Spleen (tissue), 7 donors: ENCODE data around the gene MYL6B.

Source experiments
- POLR2A ChIP-seq, 3 donors: fragments of 450-650 bp; IDR thresholded peaks; one replicate each; pipeline ENCODE4 v1.5.1; 2017; ENCODE audit warnings: antibody characterized with exemption in 3 of 3, mild to moderate bottlenecking in 1 of 3
- POLR2AphosphoS5 ChIP-seq, 3 donors: sonication (generic); formaldehyde crosslinking; IDR thresholded peaks; one replicate each; pipeline ENCODE4 v1.5.1; 2017; ENCODE audit warnings: antibody characterized with exemption in 3 of 3
- TF ChIP-seq, protein P1 (sequence below), 11 experiments: fragments of 200-600 bp in 7 of 11; fragments of 450-650 bp in 4 of 11; sonication (generic) in 4 of 11; IDR thresholded peaks in 8 of 11; conservative IDR thresholded peaks in 3 of 11; 1 replicate in 7 of 11; 2 replicates in 4 of 11; pipeline versions ENCODE4 v1.4.0 to v1.8.0; 2016 to 2021; ENCODE audit warnings: antibody characterized with exemption in 11 of 11, inconsistent platforms in 4 of 11, mild to moderate bottlenecking in 1 of 11
- donor health status: DM: no; HTN: no; CAD: no; lungs with moderate emphysema.
- donor health status: DM: no; HTN: no; CAD: no.
- donor health status: DM: no; HTN: no; CAD: no.

DNA sequence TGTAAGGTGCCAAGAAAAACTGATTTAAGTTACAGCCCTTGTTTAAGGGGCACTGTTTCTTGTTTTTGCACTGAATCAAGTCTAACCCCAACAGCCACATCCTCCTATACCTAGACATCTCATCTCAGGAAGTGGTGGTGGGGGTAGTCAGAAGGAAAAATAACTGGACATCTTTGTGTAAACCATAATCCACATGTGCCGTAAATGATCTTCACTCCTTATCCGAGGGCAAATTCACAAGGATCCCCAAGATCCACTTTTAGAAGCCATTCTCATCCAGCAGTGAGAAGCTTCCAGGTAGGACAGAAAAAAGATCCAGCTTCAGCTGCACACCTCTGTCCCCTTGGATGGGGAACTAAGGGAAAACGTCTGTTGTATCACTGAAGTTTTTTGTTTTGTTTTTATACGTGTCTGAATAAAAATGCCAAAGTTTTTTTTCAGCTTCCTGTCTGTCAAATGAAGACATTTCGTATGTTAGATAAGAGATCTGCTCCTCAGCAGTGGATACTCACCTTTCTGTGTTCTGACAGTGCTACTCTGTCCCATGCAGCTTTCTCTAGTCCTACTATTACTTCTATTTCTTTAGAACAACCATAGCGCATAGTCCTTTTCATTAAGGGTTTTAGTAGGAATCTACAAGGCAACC is 49.2 kb upstream of the MYL6B start:
- TF ChIP-seq, protein P1, sequence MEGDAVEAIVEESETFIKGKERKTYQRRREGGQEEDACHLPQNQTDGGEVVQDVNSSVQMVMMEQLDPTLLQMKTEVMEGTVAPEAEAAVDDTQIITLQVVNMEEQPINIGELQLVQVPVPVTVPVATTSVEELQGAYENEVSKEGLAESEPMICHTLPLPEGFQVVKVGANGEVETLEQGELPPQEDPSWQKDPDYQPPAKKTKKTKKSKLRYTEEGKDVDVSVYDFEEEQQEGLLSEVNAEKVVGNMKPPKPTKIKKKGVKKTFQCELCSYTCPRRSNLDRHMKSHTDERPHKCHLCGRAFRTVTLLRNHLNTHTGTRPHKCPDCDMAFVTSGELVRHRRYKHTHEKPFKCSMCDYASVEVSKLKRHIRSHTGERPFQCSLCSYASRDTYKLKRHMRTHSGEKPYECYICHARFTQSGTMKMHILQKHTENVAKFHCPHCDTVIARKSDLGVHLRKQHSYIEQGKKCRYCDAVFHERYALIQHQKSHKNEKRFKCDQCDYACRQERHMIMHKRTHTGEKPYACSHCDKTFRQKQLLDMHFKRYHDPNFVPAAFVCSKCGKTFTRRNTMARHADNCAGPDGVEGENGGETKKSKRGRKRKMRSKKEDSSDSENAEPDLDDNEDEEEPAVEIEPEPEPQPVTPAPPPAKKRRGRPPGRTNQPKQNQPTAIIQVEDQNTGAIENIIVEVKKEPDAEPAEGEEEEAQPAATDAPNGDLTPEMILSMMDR (IDR thresholded peaks at IDR 0.05 in 8 of 11, conservative IDR thresholded peaks at IDR 0.05 in 3 of 11), result no peak
- TF ChIP-seq POLR2A (IDR thresholded peaks at IDR 0.05), result no peak
- no peak for TF ChIP-seq POLR2AphosphoS5 (IDR thresholded peaks at IDR 0.05)
